Measurements from ENCODE around the gene RAI1.

DNA sequence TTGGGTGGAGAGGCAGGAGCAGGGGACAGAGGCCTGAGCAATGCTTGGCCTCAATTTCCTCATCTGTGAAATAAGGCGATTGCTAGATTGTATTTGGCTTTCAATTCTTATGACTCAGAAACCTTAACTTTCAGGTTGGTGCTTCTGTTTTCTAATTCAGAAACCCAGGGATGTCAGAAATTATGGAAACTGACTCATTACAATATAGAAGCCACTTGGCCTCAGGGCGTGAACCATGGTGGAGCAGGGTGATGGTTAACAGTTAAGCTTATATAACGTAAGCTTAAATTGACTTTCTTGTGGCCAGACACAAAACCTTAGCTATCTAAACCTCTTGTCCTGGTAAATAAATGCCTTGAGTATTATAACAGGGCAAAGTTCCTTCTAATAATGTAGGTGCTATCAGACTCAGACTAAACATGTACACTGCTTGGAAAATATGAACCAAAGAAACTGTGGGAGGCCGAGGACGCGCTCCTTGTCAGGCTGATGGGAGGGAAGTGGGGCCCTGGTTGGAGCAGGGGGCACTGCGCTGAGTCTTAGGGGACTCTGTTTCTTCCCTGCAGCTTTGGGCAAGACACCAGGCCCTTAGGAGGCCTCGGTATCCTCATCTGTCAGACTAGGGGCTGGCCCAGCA, 172.7 kb downstream of the RAI1 start:
- TF ChIP-seq POLR2A (IDR thresholded peaks at IDR 0.05; ENCODE audit: low read length) (no peak), GATA1 (IDR thresholded peaks at IDR 0.05; ENCODE audit: low read depth, low read length) (no peak)

Data from erythroblast (primary cell).